Measurements from ENCODE around the gene CENPM. TPM values are rescaled to one million over a fixed set of nuclear protein-coding genes. Genes with fewer than 3 reads are reported as not detected.

The CENPM gene
- total and polyA plus RNA-seq, 10 of the 15 experiments (the other 5 are each of a cell fraction or from before 2014, with no cell fraction given), result 36.7 to 212 (median 74.7) TPM

GRCh38 chr22:41976961-41977566, 30.1 kb upstream of the CENPM start:
- Histone ChIP-seq H3K4me3 (peak overlapping the region; percentile 29; the same call in 1 of the 2 replicates), H2AFZ (ENCODE audit: control insufficient read depth, low read depth, low read length) (peak overlapping the region; percentile 65), H3K27me3 (replicated peaks in 1 of 2; ENCODE audit: control insufficient read depth in 2 of 2, insufficient read depth in 2 of 2, low read length in 1 of 2) (peaks cover 5 to 12% of the 10 kb centered on the region in 2 experiments), H3K27ac (ENCODE audit: control insufficient read depth, insufficient read depth) (no peak overlapping the region), H3K36me3 (ENCODE audit: control insufficient read depth in 2 of 2, insufficient read depth in 2 of 2, low read length in 1 of 2) (no peaks in the 10 kb centered on the region), H3K4me1 (ENCODE audit: control insufficient read depth, insufficient read depth, low read length) (peaks cover 7% of the 10 kb centered on the region), H3K9me3 (replicated peaks; ENCODE audit: control insufficient read depth, insufficient read depth, low read length) (no peaks in the 10 kb centered on the region), H3K9ac (ENCODE audit: control insufficient read depth, insufficient read depth, low read length) (no peak overlapping the region), H4K20me1 (ENCODE audit: control insufficient read depth, insufficient read depth) (no peaks in the 10 kb centered on the region), H3K79me2 (ENCODE audit: control insufficient read depth, insufficient read depth, low read length) (no peaks in the 10 kb centered on the region), H3K4me2 (ENCODE audit: control insufficient read depth, insufficient read depth) (peak overlapping the region; percentile 89)
- ATAC-seq (no peak; the same call in 2 of the 3 replicates), FAIRE-seq (no peak), DNase-seq (ENCODE audit: low read depth, low spot score) (no peak)
- intact Hi-C loops (cut with micrococcal nuclease; ENCODE audit: unreplicated experiment), result no loop called here
- POLR2A ChIA-PET, result no interaction called here
- BruUV-seq (replicated peaks), result no TSS peak
- SMC1A ChIA-PET (ENCODE audit: uncharacterized antibody, unreplicated experiment), result no interaction called here
- CTCF ChIA-PET, result no interaction called here
- WGBS (ENCODE audit: insufficient coverage, insufficient replicate concordance, low lambda C conversion rate, missing lambda C conversion rate), result 32% methylated on average over 36 of the region's 46 CpGs
- RAD21 ChIA-PET (ENCODE audit: unreplicated experiment), result no interaction called here
- in situ Hi-C loops (cut with MboI), result no loop called here
- TF ChIP-seq TCF3 (IDR thresholded peaks at IDR 0.05; ENCODE audit: borderline replicate concordance, insufficient read depth, low read depth, low read length), result 0 out of 2 replicates have a peak, but pooled peaks have one; percentile 14
- TF ChIP-seq LARP7 (IDR thresholded peaks at IDR 0.05), result peak; percentile 18; the same call in 1 of the 2 replicates
- no peak for TF ChIP-seq TCF7 (IDR thresholded peaks at IDR 0.05; ENCODE audit: borderline replicate concordance)

- ATAC-seq (peak; percentile 32), DNase-seq (ENCODE audit: low read depth, low spot score) (no peak), FAIRE-seq (no peak)
- in situ Hi-C loops (cut with MboI) (no loop called here), intact Hi-C loops (cut with micrococcal nuclease; ENCODE audit: unreplicated experiment) (no loop called here)
- H3K79me2 ChIP-seq (ENCODE audit: control insufficient read depth, insufficient read depth, low read length), result no peaks in the 10 kb centered on the region
- no peaks in the 10 kb centered on the region for H3K36me3 ChIP-seq (ENCODE audit: control insufficient read depth in 2 of 2, insufficient read depth in 2 of 2, low read length in 1 of 2)
- peak in 1 of 2 experiments; percentile 38; a peak in 1 of 4 replicates for TF ChIP-seq BHLHE40 (IDR thresholded peaks at IDR 0.05; ENCODE audit: borderline replicate concordance in 1 of 2, low read depth in 2 of 2, low read length in 1 of 2)
- no peak for TF ChIP-seq PKNOX1 (IDR thresholded peaks at IDR 0.05)
- peak; percentile 84 for TF ChIP-seq USF1 (IDR thresholded peaks at IDR 0.05; ENCODE audit: borderline replicate concordance, extremely low read length, insufficient read depth, low read depth, low read length)
- no peak for TF ChIP-seq IRF4 (IDR thresholded peaks at IDR 0.05; ENCODE audit: low read depth, low read length)
- no peaks in the 10 kb centered on the region for H3K9me3 ChIP-seq (replicated peaks; ENCODE audit: control insufficient read depth, insufficient read depth, low read length)
- H3K27me3 ChIP-seq (replicated peaks in 1 of 2; ENCODE audit: control insufficient read depth in 2 of 2, insufficient read depth in 2 of 2, low read length in 1 of 2), result peaks cover 5 to 12% of the 10 kb centered on the region in 2 experiments
- no peak overlapping the region for H3K27ac ChIP-seq (ENCODE audit: control insufficient read depth, insufficient read depth)
- H3K4me2 ChIP-seq (ENCODE audit: control insufficient read depth, insufficient read depth), result peak overlapping the region; percentile 89; the same call in 1 of the 2 replicates
- ChIA-PET POLR2A (no interaction called here), SMC1A (ENCODE audit: uncharacterized antibody, unreplicated experiment) (interaction anchor here (0.8 to 0.9 kb wide), 2 partner anchors 49 to 115 kb away, joined by 3 read pairs; no protein-coding TSS in a partner anchor), RAD21 (ENCODE audit: unreplicated experiment) (no interaction called here), CTCF (interaction anchor here (0.5 to 1.0 kb wide), 2 partner anchors 13 to 1116 kb away, joined by 3 to 5 read pairs; no protein-coding TSS in a partner anchor)
- peak overlapping the region; percentile 63 for H2AFZ ChIP-seq (ENCODE audit: control insufficient read depth, low read depth, low read length)
- peak overlapping the region; percentile 58; the same call in 1 of the 2 replicates for H3K4me3 ChIP-seq
- no TSS peak for BruUV-seq (replicated peaks)
- WGBS (ENCODE audit: insufficient coverage, insufficient replicate concordance, low lambda C conversion rate, missing lambda C conversion rate), result 2% methylated on average over 46 of the region's 72 CpGs
- peaks cover 7% of the 10 kb centered on the region for H3K4me1 ChIP-seq (ENCODE audit: control insufficient read depth, insufficient read depth, low read length)
- H3K9ac ChIP-seq (ENCODE audit: control insufficient read depth, insufficient read depth, low read length), result no peak overlapping the region; the same call in 1 of the 2 replicates
- no peaks in the 10 kb centered on the region for H4K20me1 ChIP-seq (ENCODE audit: control insufficient read depth, insufficient read depth)
These were observed 29.3 kb upstream of the CENPM start for GRCh38 chr22:41976070-41976901.

Data from GM12878 (cell line).